ENCODE data around the gene AGAP1.

GRCh38 chr2:236176951-236177350 lies 683.1 kb downstream of the AGAP1 start:
- TF ChIP-seq POLR2A (IDR thresholded peaks at IDR 0.05) = no peak
- no peak for TF ChIP-seq CTCF (IDR thresholded peaks at IDR 0.05)
